Measurements from ENCODE around the gene CD1E. TPM values are rescaled to one million over a fixed set of nuclear protein-coding genes. Genes with fewer than 3 reads are reported as not detected.
"Not testable (repeated sequence)": the region's sequence is repeated elsewhere in the genome, so short reads cannot be mapped to it uniquely, and the experiment has no call there.

Gene CD1E
- polyA plus RNA-seq, 1 experiment = not detected

DNA sequence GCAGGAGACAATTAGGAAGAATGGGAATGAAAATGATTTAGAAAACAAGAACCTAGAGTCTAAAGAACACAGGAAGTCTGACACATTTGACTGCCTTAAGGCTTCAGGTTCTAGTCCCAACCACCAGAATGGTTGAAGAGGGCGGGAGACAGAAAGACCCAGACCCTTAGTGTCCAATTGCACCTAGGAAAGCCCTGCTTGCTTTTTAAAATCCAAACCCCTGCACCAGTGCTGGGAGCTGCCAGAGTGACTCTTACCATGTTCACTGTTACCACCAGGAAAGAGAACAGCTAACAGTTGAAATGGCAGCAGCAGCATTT, 22.6 kb upstream of the CD1E start:
- ChIA-PET CTCF (no interaction called here), POLR2A (no interaction called here)
- H3K27me3 ChIP-seq (ENCODE audit: control insufficient read depth, insufficient read depth, low read length) = no peaks in the 10 kb centered on the region
- no peak overlapping the region for H3K4me3 ChIP-seq (ENCODE audit: low read depth, low read length)
- H3K36me3 ChIP-seq (ENCODE audit: control insufficient read depth, insufficient read depth, low read length) = no peaks in the 10 kb centered on the region
- TF ChIP-seq, protein P1, sequence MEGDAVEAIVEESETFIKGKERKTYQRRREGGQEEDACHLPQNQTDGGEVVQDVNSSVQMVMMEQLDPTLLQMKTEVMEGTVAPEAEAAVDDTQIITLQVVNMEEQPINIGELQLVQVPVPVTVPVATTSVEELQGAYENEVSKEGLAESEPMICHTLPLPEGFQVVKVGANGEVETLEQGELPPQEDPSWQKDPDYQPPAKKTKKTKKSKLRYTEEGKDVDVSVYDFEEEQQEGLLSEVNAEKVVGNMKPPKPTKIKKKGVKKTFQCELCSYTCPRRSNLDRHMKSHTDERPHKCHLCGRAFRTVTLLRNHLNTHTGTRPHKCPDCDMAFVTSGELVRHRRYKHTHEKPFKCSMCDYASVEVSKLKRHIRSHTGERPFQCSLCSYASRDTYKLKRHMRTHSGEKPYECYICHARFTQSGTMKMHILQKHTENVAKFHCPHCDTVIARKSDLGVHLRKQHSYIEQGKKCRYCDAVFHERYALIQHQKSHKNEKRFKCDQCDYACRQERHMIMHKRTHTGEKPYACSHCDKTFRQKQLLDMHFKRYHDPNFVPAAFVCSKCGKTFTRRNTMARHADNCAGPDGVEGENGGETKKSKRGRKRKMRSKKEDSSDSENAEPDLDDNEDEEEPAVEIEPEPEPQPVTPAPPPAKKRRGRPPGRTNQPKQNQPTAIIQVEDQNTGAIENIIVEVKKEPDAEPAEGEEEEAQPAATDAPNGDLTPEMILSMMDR (IDR thresholded peaks at IDR 0.05; ENCODE audit: insufficient read depth, low read depth, low read length) = no peak
- DNase-seq (ENCODE audit: low read depth) = no peak

DNA sequence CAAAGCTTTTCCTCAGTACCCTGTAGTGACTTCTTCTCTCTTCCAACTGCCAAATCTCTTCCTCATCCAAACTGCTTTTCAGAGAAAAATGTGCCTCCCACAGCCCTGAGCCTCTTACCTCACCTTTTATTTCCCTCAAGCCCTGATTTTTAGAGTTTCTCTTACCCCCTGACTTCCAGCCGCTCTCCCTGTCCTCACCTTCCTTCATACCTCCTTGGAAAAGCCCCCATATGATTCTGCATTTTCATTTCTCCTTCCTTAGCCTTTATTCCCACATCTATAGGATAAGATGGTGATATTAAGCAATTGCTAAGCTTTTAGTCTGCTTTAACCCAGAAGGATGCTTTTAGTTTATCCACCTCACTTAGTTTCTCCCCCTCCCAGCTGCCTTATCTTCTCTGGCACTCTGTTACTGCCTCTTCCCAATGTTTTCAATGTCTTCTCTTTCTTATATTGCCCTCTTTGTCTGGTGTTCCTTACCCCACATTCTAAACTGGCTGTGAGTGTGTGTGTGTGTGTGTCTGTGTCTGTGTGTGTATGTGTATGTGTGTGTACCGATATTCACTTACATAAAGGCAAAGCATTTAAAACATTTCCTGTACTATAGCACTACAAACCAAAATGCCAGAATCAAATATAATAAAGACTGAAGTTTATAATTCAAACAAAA, 22.1 kb upstream of the CD1E start, which contains the start of gene CD1B:
CD1B (minus strand) TSS at position 51 of the 670 bp plus-strand sequence. CDS start 108 bp downstream, outside the sequence.
- Histone ChIP-seq H3K4me3 (ENCODE audit: low read depth, low read length) (no peak within 1 kb of the TSS), H3K27me3 (ENCODE audit: control insufficient read depth, insufficient read depth, low read length) (no peaks in the 10 kb centered on the region), H3K36me3 (ENCODE audit: control insufficient read depth, insufficient read depth, low read length) (no peaks in the 10 kb centered on the region)
- POLR2A ChIA-PET = no interaction called here
- CTCF ChIA-PET = no interaction called here
- DNase-seq (ENCODE audit: low read depth) = no peak
- TF ChIP-seq, protein P1 (IDR thresholded peaks at IDR 0.05; ENCODE audit: insufficient read depth, low read depth, low read length) = no peak

DNA sequence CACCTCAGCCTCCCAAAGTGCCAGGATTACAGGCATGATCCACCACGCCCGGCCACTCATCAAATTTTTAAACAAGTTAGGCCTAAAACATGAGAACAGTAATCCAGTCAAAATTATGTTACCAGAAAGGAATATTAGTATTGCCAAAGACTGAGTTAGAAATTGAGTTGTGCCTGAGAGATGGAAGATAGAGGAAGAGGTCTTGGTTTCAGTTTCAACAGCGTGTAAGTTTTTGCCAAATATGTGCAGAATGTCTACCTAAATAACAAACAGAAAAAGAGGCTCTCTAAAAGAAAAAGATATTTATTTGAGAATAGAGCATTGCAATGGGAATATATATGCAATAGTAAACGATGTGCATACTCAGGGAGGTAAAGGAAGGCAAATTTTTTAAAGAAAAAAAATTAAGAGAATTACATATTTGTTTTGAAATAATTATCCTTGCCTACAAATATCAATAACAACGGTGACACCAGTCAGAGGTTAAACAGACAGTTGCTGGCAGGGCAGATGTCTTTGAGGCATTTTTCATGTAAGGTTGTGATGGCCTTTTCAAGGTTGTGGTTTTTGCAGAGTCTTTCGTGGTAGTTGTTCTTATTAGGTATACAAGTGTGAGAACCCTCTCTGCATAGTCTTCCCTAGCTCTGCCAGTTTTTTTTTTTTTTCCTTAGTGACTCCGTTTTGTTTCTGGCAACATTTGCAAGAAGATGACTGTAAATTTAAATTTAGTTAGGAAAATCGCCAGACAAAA, 20.1 kb upstream of the CD1E start:
- Histone ChIP-seq H3K36me3 (ENCODE audit: control insufficient read depth, insufficient read depth, low read length) (no peaks in the 10 kb centered on the region), H3K27me3 (ENCODE audit: control insufficient read depth, insufficient read depth, low read length) (no peaks in the 10 kb centered on the region), H3K4me3 (ENCODE audit: low read depth, low read length) (no peak overlapping the region)
- DNase-seq (ENCODE audit: low read depth) = no peak
- ChIA-PET CTCF (no interaction called here), POLR2A (no interaction called here)
- TF ChIP-seq, protein P1 (IDR thresholded peaks at IDR 0.05; ENCODE audit: insufficient read depth, low read depth, low read length) = no peak

DNA sequence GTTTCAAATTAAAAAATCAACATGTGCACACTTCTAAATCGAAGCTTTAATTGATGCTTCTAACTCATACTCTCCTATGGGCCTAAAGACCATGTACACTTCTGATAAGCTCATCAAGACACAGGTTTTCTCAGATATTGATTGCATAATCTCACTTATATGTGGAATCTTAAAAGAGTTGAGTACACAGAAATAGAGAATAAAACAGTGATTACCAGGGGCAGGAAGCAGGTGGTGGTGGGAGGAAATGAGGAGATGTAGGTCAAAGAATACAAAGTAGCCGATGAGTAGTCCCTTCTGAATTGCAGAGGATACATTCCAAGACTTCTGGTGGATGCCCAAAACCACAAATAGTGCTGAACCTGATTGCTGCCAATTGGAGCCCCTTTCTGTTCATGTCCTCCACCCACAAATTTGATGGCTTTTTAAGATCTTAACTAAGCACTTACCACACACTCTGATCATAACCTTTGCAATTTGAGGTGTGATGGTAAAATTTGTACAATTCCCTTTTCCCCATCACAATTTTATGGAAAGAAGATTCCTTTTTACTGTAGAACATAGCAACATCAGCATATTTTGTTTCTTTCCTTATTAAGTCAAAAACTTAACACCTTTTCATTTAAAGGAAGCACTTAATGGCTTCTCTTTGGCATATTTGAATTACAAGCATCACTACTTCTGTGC, 19.0 kb upstream of the CD1E start:
- ChIA-PET CTCF (no interaction called here), POLR2A (no interaction called here)
- DNase-seq (ENCODE audit: low read depth) = no peak
- Histone ChIP-seq H3K27me3 (ENCODE audit: control insufficient read depth, insufficient read depth, low read length) (no peaks in the 10 kb centered on the region), H3K4me3 (ENCODE audit: low read depth, low read length) (no peak overlapping the region), H3K36me3 (ENCODE audit: control insufficient read depth, insufficient read depth, low read length) (no peaks in the 10 kb centered on the region)
- TF ChIP-seq, protein P1 (IDR thresholded peaks at IDR 0.05; ENCODE audit: insufficient read depth, low read depth, low read length) = no peak

DNA sequence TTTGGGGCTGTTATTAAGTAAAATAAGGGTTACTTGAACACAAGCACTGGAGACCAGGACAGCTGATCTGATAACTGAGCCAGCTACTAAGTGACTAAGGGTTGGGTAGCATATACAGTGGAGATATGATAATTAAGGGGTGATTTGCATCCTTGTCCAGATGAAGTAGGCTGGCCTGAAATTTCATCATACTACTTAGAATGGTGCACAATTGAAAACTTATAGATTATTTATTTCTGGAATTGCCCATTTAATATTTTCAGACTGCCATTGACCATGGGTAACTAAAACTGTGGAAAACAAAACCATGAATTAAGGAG, 18.5 kb upstream of the CD1E start:
- ChIA-PET CTCF (no interaction called here), POLR2A (no interaction called here)
- no peaks in the 10 kb centered on the region for H3K27me3 ChIP-seq (ENCODE audit: control insufficient read depth, insufficient read depth, low read length)
- H3K36me3 ChIP-seq (ENCODE audit: control insufficient read depth, insufficient read depth, low read length) = no peaks in the 10 kb centered on the region
- no peak overlapping the region for H3K4me3 ChIP-seq (ENCODE audit: low read depth, low read length)
- no peak for DNase-seq (ENCODE audit: low read depth)
- TF ChIP-seq, protein P1 (IDR thresholded peaks at IDR 0.05; ENCODE audit: insufficient read depth, low read depth, low read length) = no peak

DNA sequence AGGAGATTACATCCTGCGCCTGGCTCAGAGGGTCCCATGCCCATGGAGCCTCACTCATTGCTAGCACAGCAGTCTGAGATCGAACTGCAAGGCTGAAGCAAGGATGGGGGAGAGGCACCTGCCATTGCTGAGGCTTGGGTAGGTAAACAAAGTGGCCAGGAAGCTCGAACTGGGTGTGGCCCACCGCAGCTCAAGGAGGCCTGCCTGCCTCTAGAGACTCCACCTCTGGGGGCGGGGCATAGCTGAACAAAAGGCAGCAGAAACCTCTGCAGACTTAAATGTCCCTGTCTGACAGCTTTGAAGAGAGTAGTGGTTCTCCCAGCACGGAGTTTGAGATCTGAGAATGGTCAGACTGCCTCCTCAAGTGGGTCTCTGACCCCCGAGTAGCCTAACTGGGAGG, 17.3 kb upstream of the CD1E start:
- DNase-seq (ENCODE audit: low read depth); H3K36me3 ChIP-seq (ENCODE audit: control insufficient read depth, insufficient read depth, low read length); H3K4me3 ChIP-seq (ENCODE audit: low read depth, low read length); POLR2A ChIA-PET; H3K27me3 ChIP-seq (ENCODE audit: control insufficient read depth, insufficient read depth, low read length); CTCF ChIA-PET: not testable (repeated sequence)

DNA sequence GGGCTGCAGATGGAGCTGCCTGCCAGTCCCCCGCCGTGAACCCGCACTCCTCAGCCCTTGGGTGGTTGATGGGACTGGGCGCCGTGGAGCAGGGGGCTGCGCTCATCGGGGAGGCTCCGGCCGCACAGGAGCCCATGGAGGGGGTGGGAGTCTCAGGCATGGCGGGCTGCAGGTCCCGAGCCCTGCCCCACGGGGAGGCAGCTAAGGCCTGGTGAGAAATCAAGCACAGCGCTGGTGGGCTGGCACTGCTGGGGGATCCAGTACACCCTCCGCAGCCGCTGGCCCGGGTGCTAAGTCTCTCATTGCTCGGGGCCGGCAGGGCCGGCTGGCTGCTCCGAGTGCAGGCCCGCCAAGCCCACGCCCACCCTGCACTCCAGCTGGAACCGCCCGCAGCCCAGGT, 4.7 kb upstream of the CD1E start:
- CTCF ChIA-PET; H3K27me3 ChIP-seq (ENCODE audit: control insufficient read depth, insufficient read depth, low read length); POLR2A ChIA-PET; H3K4me3 ChIP-seq (ENCODE audit: low read depth, low read length); H3K36me3 ChIP-seq (ENCODE audit: control insufficient read depth, insufficient read depth, low read length); DNase-seq (ENCODE audit: low read depth): not testable (repeated sequence)
